Islet precursor cell (in vitro differentiated cells): Measurements from ENCODE around the gene MED26.
"Not testable (repeated sequence)": the region's sequence is repeated elsewhere in the genome, so short reads cannot be mapped to it uniquely, and the experiment has no call there.

ENCODE experiments used
- DNase-seq: peaks from one replicate; pipeline ENCODE4 v3.0.0-alpha.2; 2018

The MED26 gene

DNA sequence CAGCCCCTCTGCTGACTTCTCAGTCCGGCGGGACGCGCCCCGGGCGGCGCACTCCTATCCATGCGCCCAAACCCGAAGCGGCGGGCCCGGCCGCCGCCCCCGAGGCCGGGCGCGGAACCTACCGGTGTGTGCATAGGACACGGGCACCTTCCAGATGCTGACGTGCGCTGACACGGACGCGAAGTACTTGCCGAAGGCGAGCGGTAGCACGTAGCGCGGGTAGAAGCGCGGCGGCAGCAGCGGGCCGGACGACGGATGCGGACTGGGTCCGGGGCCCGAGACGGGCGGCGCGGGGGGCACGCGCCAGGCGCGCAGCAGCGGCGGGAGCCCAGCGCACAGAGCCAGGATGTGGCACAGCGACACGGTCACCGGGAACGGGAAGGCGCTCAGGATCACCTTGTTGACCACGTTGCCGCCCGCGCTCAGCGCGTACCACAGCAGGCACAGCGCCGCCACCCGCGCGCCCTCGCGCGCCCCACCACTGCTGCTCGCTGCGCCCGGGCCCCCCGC lies 56.1 kb downstream of the MED26 start:
- DNase-seq, result peak; percentile 67

DNA sequence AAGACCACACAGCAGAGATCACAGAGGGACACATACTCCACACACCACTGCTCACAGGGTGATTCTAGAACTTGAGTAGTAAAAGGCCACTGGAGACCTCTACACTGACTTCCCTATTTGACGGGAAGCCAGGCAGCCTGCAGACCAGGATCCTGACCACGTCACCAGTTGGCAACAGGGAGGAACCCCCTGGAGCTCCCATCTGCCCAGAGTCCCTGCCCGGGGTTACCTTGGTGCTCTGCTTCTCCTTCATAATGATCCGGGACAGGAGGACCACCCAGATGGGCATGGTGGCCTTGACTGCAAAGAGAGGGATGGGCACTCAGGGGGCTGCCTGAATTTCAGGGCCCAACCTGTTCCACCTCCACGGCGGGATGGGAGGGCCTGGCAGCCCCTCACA lies 56.7 kb downstream of the MED26 start:
- DNase-seq, result no peak

DNA sequence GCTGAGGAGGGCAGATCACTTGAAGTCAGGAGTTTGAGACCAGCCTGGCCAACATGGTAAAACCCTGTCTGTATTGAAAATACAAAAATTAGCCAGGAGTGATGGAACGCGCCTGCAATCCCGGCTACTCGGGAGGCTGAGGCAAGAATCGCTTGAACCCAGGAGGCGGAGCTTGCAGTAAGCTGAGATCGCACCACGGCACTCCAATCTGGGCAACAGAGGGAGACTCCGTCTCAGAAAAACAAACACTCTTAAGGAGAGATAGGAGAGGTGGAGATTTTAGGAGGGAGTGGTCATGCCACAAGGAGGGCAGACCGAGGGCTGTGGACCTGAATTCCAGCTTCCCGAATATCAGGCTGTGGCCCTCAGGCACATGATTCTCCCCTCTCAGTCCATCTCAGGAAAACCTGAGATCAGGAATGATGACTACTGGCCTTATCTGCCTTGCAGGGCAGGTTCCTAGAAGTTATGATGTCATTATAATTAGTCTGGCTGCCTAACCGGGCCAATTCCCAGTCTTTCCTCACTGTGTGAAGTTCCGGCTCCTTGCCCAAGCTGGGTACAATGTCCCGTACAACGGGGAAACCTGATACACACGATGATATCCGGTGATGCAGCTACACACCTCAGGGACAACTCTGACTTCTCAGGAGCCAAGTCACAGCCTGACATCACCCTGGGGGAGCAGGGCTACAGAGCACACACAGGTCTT lies 58.2 kb downstream of the MED26 start:
- peak; percentile 70 for DNase-seq

DNA sequence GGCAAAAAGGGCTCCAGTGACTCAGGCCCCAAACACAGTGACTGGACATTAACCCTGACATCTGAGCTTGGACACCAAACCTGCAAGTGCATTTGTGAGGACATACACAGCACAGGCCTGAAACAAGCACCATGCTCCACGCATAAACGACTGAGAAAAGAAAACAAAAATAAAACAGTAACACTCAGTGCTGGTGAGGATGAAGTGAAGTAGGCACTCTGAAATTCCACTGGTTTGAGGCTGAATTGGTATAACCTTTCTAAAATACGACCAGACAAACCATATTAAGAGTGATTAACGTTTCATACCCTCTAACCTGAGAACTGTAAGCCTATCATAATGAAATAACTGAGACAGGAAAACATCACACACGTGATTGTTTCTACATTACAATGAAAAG lies 61.3 kb downstream of the MED26 start:
- DNase-seq, result no peak

DNA sequence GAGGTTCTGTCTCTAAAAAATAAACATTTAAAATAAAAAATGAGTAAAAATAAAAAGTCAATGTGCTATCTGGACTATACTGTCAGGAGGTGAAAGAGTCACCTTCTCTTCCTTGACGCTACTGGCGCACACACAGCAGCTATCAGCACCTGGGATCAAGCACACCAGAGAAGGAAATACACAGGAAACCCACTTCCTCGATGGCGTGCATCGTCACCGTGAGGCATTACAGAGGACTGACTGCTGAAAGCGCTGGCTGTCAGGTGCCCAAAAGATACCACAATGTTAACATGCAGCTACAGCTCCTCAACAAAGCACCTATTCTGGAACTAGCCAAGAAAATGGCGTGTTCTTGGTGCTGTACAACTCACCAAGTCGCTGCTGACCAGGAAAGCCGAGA lies 61.8 kb downstream of the MED26 start:
- no peak for DNase-seq

DNA sequence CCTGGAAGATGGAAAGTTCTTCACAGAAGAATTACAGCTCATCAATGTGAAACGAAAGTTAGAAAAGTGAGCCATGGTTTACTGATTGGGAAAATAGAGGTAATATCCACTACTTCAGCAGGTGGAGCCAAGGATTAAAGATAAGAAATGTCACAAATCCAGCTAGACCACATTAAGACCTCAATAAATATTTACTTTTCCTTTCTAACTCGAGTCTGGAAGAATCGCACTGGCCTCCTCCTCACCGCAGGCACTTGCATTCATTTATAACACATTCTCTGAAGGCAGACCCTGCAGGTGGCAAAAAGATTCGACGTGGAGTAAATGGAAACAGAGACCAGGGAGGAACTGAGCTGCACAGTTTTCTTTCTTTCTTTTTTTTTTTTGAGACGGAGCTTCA lies 63.2 kb downstream of the MED26 start:
- no peak for DNase-seq

DNA sequence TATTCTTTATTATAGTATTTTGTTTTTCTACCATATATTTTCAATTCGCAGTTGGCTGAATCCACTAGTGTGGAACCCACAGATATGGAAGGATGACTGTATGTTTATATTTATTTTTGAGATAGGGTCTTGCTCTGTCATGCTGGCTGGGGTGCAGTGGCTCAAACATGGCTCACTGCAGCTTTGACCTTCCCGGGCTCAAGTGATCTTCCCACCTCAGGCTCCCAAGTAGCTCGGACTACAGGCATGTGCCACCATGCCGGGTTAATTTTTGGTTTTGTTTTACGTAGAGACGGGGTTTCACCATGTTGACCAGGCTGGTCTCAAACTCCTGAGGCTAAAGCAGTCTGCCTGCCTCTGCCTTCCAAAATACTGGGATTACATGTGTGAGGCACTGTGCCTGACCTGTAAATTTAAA lies 65.4 kb downstream of the MED26 start:
- DNase-seq, result no peak

DNA sequence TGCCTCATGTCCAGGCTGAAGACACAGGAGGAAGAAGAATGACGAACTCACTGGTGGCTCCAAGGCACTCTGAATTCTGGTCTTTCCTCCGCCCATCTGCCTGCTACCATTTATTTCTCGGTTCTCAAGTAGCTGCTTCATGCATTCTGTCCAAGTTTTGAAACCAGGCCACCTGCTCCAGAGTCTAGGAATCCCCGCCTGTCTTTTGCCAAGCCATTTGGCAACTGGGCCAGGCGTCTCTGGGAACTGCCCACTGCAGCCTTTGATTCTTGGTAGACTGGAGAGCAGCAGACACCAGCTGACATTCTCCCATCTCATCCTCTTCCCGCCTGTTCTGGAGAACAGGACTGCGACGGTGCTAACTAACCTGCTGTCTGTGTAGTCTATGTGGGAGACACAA lies 66.6 kb downstream of the MED26 start:
- DNase-seq, result no peak

DNA sequence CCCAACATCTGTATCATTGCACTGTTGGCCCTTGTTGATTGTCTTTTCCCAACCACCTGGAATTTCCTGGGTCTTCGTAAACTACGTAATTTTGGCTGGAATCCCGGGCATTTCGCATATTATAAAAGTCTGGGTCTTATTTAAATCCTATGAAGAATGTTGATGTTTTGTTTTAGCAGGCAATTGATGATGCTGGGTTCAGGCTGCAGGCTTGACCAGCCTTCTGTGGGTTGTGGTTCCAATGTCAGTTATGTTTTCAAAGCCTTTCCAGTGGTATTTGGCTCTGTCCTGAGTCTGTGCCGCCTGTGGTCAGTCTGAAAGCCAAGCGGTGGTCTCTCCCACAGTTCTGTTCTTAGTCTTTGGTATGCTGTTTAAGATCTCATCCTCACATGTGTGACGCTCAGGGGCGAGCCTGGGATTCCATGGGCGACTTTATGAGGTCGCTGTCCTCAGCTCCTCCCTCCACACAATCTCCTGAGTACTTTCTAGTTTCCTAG lies 68.2 kb downstream of the MED26 start:
- no peak for DNase-seq

DNA sequence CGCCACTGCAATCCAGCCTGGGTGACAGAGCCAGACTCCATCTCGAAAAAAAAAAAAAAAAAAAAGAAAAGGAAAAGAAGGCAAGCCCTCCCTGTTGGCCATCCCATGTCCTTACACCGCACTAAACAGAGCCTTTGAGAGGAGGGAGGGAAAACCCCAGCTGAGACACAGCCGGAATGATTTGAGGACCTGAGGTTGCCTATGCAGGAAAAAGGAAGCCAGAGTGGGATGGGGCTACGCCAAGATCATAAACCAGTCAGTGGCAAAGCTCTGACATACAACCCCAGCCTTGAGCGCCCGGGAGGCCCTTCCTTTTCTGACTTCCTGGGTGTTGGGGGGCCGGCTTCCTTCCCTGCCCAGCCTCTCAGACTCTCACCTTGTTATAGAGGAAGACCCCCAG lies 73.2 kb downstream of the MED26 start:
- DNase-seq, result no peak

DNA sequence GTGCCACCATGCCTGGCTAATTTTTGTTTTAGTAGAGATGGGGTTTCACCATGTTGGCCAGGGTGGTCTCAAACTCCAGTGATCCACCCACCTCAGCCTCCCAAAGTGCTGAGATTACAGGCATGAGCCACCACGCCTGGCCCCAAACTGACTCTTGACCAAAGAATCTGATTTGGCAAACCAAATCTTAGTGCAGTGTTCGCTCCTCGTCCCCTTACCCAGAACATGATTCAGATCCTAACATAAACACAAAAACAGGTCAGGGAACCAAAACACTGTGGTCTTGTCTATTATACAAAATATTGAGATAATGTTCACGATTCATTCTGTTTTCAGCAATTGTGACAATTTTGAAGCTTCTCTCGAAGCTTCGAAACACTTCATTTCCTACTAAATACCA lies 76.1 kb downstream of the MED26 start:
- DNase-seq, result not testable (repeated sequence)

DNA sequence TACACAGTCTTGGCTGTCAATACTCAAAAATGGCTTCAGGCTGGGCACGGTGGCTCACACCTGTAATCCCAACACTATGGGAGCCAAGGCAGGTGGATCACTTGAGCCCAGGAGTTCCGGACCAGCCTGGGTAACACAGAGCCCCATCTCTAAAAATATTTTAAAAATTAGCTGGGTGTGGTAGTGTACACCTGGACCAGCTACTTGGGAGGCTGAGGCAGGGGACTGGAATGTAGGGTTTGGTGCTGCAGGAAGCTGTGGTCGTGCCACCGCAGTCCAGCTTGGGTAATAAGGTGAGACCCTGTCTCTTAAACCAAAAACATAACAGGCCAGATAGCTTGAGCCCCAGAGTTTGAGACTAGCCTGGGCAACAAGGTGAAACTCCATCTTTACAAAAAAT lies 79.0 kb downstream of the MED26 start:
- DNase-seq, result no peak

DNA sequence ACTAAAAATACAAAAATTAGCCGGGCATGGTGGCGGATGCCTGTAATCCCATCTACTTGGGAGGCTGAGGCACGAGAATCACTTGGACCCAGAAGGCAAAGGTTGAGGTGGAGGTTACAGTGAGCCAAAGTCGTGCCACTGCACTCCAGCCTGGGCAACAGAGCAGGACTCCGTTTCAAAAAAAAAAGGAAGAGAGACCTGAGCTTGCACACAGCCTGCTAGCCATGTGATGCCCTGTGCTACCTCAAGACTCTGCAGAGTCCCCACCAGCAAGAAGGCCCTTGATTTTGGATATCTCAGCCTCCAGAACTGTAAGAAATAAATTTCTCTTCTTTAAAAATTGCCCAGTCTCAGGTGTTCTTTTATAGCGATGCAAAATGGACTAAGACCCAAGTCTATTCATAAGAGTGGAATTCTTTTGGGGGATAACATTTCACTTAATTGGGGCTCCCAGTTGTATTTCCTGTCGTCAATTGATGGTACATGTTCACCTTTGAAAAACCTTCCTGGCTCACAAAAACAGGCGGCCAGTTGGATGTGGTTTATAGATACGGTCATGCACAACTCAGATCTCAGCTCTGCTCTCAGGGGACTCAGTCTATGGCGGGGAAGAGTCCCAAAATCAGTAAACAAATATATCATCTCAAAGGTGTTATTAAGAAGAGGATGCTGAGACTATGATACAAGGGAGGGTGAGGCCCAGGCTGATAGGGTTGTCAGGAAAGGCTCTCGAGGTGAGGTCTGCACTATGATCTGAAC lies 83.4 kb downstream of the MED26 start:
- DNase-seq, result no peak

DNA sequence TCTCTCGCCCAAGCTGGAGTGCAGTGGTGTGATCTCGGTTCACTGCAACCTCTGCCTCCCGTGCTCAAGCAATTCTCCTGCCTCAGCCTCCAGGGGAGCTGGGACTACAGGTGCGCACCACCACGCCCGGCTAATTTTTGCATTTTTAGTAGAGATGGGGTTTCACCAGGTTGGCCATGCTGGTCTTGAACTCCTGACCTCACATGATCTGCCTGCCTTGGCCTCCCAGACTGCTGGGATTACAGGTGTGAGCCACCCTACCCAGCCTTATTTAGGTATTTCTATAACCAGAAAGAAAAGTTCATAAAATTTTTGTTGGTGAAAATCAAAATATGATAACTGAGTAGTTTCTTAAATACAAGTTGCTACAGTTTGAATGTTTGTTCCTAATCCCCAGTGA lies 84.3 kb downstream of the MED26 start:
- not testable (repeated sequence) for DNase-seq

DNA sequence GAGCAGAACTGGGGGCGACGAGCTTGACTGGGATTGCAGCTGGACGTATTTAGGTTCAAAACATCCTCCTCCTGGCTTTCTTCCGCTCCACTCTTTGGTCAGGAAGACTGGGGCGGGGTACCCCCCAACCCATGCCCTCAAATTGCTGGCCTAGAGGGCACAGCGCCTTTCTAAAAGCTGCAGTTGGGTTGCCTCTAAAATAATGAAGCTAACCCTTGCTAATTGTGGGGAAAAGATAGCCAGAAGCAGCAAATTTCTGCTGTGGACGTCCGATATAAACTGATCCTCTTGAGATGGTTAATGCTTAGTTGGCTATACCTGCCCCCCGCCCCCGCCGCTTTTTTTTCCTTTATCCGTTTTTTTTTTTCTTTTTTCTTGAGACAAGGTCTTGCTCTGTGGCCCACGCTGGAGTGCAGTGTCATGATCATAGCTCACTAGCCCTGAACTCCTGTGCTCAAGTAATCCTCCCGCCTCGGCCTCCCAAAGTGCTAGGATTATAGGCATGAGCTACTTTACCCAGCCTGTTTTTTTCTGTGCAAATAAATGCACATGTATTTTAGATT lies 85.0 kb downstream of the MED26 start:
- DNase-seq, result no peak

DNA sequence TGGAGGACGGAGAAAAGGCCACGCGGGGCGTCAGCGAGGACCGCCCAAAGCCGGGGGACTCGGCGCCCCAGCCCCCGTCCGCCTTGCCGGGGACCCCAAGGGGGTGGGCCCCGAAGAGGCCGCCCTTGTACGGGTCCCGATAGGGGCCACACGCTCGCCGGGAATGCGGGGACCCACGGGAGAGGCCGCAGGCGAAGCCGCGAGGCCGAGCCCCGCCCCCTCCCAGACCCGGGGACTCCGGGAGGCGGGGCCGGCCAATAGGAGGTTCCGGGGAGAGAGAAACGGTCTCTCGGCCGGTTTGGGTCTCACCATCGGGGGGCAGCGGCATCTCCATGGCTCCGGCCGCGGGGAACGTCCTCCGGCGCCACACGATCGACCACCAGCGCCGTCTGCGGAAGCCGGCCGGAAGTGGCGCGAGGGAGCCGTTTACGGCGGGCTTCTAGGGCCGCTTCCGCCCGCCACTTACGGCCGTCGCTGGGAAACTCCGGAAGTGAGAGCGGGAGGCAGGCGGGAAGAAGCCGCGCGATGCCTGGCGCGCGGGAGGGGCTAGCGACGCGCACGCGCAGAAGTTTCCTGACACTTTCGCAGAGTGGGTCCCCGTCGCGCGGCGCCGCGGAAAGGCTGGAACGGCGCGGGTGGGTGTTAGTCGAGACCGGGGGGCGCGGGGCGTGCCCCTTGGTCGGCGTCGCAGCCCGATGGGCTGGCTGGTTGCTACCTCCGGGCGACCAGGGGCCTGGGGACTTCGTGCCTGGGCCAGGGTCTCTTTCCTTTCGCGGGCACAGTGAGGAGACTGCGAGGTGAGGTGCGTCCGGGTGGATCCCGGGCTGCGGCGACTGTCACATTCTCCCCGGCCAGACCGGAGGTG lies 85.7 kb downstream of the MED26 start, which contains the start of gene CHERP:
Gene CHERP (minus strand): TSS at position 393 of the 865 bp plus-strand sequence. CDS start 59 bp downstream, at position 334.
- DNase-seq, result peak; percentile 95

DNA sequence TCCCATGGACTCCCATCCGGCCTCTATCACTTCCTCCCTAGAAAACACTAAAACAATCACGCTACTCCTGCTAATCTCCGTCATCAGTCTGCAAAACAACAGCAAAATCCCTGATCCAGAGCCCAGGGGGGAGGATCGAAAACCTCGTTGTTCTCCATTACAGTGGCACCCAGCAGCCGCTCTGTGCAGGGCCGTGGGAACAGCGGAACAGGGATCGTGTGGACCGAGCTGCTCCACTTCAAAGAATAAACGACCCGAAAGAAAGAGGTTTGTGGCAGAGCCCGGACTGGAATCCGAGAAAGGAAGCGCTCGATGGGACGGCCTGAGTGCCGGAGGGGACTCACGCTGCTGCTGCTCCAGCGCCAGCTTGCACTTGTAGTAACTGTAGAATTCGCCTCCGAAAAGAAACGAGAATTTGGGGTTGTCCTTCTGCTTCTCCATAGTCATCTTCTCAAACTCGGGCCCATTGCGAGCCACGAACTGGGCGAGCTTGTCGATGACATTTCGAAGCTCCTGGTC lies 86.4 kb downstream of the MED26 start:
- DNase-seq, result no peak

DNA sequence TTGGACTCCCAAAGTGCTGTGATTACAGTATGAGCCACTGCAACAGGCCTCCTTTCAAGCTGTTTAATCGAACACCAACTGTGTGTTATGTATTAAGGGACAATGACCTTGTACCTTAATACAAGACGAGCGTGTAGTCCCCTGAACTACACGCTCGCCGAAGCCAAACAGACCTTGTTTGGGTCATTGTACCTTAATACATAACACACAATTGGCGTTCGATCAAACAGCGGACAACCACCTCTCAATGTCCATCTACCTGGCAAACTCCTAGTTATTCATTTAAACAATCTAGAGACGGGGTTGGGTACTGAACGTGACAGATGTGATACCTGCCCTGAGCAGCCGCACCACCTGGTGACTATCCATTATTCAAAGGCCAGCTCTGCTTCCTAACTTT lies 87.1 kb downstream of the MED26 start:
- DNase-seq, result no peak

DNA sequence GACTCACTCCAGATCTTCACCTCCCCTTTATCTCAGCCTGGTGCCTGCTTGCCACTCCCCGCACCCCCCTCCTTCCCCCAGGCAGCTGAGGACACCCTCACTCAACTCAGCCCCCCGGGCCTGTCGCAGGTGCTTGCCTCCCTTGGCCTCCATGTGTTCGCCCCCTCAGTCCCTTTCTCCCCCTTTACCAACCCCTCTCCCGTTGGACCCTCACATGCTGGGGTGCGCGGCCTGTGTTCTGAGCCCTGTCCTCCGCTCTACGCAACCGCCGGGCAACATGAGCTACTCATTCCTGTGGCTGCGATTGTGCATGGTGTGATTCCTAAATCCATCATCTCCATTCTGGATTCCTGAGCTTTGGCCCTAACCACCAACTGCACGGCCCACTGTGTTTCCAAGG lies 90.9 kb downstream of the MED26 start:
- DNase-seq, result no peak

DNA sequence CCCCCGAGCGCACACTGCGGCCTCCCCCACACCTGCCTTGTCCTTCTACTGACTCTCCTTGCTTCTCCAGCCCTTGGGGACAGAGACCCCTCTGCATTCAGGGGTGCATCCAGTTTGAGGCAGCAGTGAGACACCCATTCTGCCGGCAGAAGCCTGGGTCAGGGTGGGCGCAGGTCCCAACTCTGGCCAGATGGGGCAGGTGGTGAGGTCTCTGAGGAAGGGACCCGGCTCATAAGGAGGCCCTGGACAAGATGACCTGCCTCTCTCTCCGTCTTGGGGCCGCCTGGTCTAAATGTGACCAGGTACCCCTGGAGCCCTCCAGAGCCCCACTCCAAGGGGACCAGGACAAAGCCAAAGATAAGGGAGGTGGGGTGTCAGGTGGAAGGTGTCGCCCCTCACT lies 91.9 kb downstream of the MED26 start:
- DNase-seq, result no peak

DNA sequence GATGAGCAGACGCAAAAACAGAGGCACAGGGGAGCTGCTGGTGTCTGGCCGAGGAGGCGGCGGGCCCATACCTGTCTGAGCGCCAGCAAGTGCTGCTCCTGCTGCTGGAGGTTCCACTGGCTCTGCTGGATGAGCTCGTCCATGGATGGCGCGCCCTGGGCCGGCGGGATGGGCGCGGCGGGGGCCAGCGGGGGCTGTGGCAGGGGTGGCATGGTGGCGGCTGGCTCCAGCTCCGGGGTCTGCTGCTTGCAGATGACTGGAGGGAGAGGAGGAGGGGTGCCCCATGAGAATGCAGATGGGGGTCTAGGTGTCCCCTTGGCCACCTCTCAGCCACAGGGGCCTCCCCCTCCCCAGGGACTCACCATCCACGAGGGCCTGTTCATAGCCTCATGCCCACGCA lies 92.6 kb downstream of the MED26 start:
- no peak for DNase-seq

DNA sequence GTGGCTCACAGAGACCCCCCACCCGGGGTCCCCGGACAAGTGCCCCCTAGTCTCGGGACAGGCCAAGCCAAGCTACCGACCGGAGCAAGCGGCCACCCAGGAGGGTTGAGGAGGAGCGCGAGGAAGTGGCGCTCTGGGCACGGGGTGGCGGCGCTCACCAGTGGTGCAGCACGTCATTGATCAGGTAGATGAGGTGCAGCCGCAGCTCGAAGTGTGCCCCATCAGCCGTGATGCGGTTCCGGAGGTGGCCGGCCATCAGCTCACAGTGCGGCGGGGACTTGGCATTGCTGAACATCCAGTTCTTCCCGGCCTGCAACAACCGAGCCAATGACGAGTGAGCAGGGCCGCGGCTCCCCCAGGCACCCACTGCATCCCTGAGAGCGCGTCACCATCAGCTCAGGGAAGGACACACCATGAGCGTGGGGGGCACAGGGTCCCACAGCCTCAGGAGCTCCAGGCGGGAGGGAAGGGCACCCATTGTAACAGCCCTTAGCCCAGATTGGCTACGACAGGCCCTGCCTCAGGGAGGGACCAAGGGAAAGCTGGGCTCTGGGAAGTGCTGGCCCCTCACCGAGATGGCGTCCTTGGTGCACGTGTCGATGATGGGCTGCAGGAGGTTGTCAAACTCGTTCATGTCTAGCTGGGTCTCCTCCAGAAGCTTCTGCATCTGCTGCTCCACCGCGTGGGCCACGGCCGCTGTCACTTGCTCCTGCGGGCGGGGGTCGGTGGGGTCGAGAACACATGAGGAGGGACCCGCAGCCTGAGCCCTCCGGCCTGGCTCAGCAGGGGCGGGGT lies 95.4 kb downstream of the MED26 start:
- DNase-seq, result no peak
